ENCODE measurements around the gene NBEAL2. TPM values are rescaled to one million over a fixed set of nuclear protein-coding genes. Genes with fewer than 3 reads are reported as not detected.

The NBEAL2 gene
- total RNA-seq, 1 donor = 4.3 TPM

- no peaks in the 10 kb centered on the region for H3K36me3 ChIP-seq (ENCODE audit: insufficient read depth, low read length)
- H3K9me3 ChIP-seq (ENCODE audit: low read depth, low read length) = no peaks in the 10 kb centered on the region
- no peak for TF ChIP-seq CTCF (IDR thresholded peaks at IDR 0.05; ENCODE audit: extremely low read depth, low read depth, low read length)
- no peak overlapping the region for H3K4me2 ChIP-seq (ENCODE audit: insufficient read depth, low read length)
- DNase-seq (ENCODE audit: insufficient read length, low spot score, missing footprints) = no peak
- no peaks in the 10 kb centered on the region for H3K27me3 ChIP-seq (ENCODE audit: insufficient read depth, low read length)
- H2AFZ ChIP-seq (ENCODE audit: low read length) = no peak overlapping the region
- H3K79me2 ChIP-seq (ENCODE audit: insufficient read depth, low read length) = peaks cover 96% of the 10 kb centered on the region
- H3K4me3 ChIP-seq (ENCODE audit: insufficient read depth, low read length) = no peak overlapping the region
- peaks cover 20% of the 10 kb centered on the region for H3K4me1 ChIP-seq (ENCODE audit: insufficient read depth, low read length)
- peak overlapping the region; percentile 31 for H3K27ac ChIP-seq (ENCODE audit: low read depth, low read length)
- H4K20me1 ChIP-seq (ENCODE audit: insufficient read depth, low read length) = peaks cover 91% of the 10 kb centered on the region
These were observed 31.9 kb upstream of the NBEAL2 start for GRCh38 chr3:46947546-46947901.

GRCh38 chr3:46947981-46948791, 31.3 kb upstream of the NBEAL2 start:
- Histone ChIP-seq H3K4me1 (ENCODE audit: insufficient read depth, low read length) (peaks cover 20% of the 10 kb centered on the region), H4K20me1 (ENCODE audit: insufficient read depth, low read length) (peaks cover 91% of the 10 kb centered on the region), H3K27ac (ENCODE audit: low read depth, low read length) (peak overlapping the region; percentile 31), H3K9me3 (ENCODE audit: low read depth, low read length) (no peaks in the 10 kb centered on the region), H3K36me3 (ENCODE audit: insufficient read depth, low read length) (no peaks in the 10 kb centered on the region), H3K4me2 (ENCODE audit: insufficient read depth, low read length) (no peak overlapping the region), H3K4me3 (ENCODE audit: insufficient read depth, low read length) (no peak overlapping the region), H3K79me2 (ENCODE audit: insufficient read depth, low read length) (peaks cover 96% of the 10 kb centered on the region), H2AFZ (ENCODE audit: low read length) (no peak overlapping the region), H3K27me3 (ENCODE audit: insufficient read depth, low read length) (no peaks in the 10 kb centered on the region)
- no peak for DNase-seq (ENCODE audit: insufficient read length, low spot score, missing footprints)
- TF ChIP-seq CTCF (IDR thresholded peaks at IDR 0.05; ENCODE audit: extremely low read depth, low read depth, low read length) = no peak

- Histone ChIP-seq H3K27ac (ENCODE audit: low read depth, low read length) (no peak overlapping the region), H3K27me3 (ENCODE audit: insufficient read depth, low read length) (no peaks in the 10 kb centered on the region), H3K4me1 (ENCODE audit: insufficient read depth, low read length) (peaks cover 20% of the 10 kb centered on the region), H3K4me3 (ENCODE audit: insufficient read depth, low read length) (no peak overlapping the region), H3K79me2 (ENCODE audit: insufficient read depth, low read length) (peaks cover 96% of the 10 kb centered on the region), H3K36me3 (ENCODE audit: insufficient read depth, low read length) (no peaks in the 10 kb centered on the region), H3K4me2 (ENCODE audit: insufficient read depth, low read length) (no peak overlapping the region), H3K9me3 (ENCODE audit: low read depth, low read length) (no peaks in the 10 kb centered on the region), H2AFZ (ENCODE audit: low read length) (no peak overlapping the region), H4K20me1 (ENCODE audit: insufficient read depth, low read length) (peaks cover 91% of the 10 kb centered on the region)
- no peak for TF ChIP-seq CTCF (IDR thresholded peaks at IDR 0.05; ENCODE audit: extremely low read depth, low read depth, low read length)
- DNase-seq (ENCODE audit: insufficient read length, low spot score, missing footprints) = no peak
These were observed 30.4 kb upstream of the NBEAL2 start for GRCh38 chr3:46948830-46949671.

- Histone ChIP-seq H3K36me3 (ENCODE audit: insufficient read depth, low read length) (no peaks in the 10 kb centered on the region), H3K4me1 (ENCODE audit: insufficient read depth, low read length) (peaks cover 20% of the 10 kb centered on the region), H4K20me1 (ENCODE audit: insufficient read depth, low read length) (peaks cover 88% of the 10 kb centered on the region)
These were observed 29.3 kb upstream of the NBEAL2 start for GRCh38 chr3:46950177-46950576.

More at GRCh38 chr3:46950177-46950576, 29.3 kb upstream of the NBEAL2 start:
- Histone ChIP-seq H3K27me3 (ENCODE audit: insufficient read depth, low read length) (no peaks in the 10 kb centered on the region), H3K9me3 (ENCODE audit: low read depth, low read length) (no peaks in the 10 kb centered on the region), H3K27ac (ENCODE audit: low read depth, low read length) (no peak overlapping the region), H3K4me3 (ENCODE audit: insufficient read depth, low read length) (no peak overlapping the region), H2AFZ (ENCODE audit: low read length) (no peak overlapping the region), H3K4me2 (ENCODE audit: insufficient read depth, low read length) (no peak overlapping the region), H3K79me2 (ENCODE audit: insufficient read depth, low read length) (peaks cover 96% of the 10 kb centered on the region)
- TF ChIP-seq CTCF (IDR thresholded peaks at IDR 0.05; ENCODE audit: extremely low read depth, low read depth, low read length) = no peak
- no peak for DNase-seq (ENCODE audit: insufficient read length, low spot score, missing footprints)
